Left colon (tissue), 2 donors: Measurements from ENCODE around the gene TRAM2. TPM values are rescaled to one million over a fixed set of nuclear protein-coding genes. Genes with fewer than 3 reads are reported as not detected.

Experiments
- ATAC-seq: fragments of 200-7000 bp; cut with Tn5 transposase; one replicate; pipeline ENCODE4 v1.9.1; 2020; ENCODE audit warnings: mild to moderate bottlenecking, moderate library complexity
- DNase-seq, 2 donors: peaks; one replicate each; pipeline ENCODE4 v3.0.0-alpha.2; 2020
- intact Hi-C, 2 donors: fragments of 100-400 bp; cut with DNase I in 1 of 2; cut with micrococcal nuclease in 1 of 2; formaldehyde crosslinking; loops; one replicate each; pipeline versions ENCODE4 v1.11.2 to v1.14.0; 2022; cut with DNase I, micrococcal nuclease
- total RNA-seq, 2 donors: library from RNA; stranded (reverse); fragmentation: NEBNext Ultra II Directional; extraction: Animal tissue kit (Norgen Biotek cat#: 25700); gene quantifications; one replicate each; pipeline ENCODE4 v1.2.1, GENCODE V29; 2021
- donor health status: DM: no; HTN: no; CAD: no.
- donor health status: DM: yes; HTN: yes; CAD: no.

TRAM2 gene
- total RNA-seq, 2 donors from 2014 or later, result 15.3 to 23.7 TPM

DNA sequence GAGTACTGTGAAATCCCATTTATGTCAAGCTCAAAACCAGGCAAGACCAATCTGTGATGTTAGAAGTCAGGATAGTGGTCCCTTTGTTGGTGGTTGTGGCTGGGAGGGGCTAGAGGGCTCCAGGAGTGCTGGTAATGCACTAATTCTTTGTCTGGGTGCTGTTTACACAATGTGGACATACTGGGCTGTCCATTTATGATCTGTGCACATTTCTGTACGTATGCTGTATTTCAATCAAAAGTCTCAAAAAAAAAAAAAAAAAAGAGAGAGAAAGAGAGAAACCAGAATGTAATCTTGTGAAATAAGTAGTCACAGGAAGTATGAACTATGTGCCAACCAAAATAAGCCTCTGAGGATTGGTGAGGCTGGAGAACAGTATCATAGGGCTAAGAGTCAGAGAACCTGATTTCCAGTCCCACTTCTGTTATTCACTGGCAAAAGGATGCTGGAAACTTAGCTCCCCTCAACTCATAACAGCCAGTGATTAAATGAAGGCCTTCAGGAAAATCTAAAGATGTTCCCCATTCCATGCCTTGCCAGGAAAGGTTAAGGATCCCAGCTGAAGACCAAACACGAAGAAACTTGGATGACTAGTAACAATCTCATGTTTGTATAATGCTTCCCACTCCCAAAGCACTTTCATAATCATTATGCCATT is 19.6 kb upstream of the TRAM2 start:
- intact Hi-C loops, result loop anchor here in 1 of 2 donors (5.0 kb wide), 2 partner anchors 66 to 179 kb away; no protein-coding TSS in a partner anchor
- no peak for ATAC-seq
- DNase-seq, result no peak

- ATAC-seq (no peak), DNase-seq (no peak)
- intact Hi-C loops, result loop anchor here in 1 of 2 donors (5.0 kb wide), 2 partner anchors 67 to 178 kb away; no protein-coding TSS in a partner anchor
Observed at GRCh38 chr6:52595796-52596130, 18.9 kb upstream of the TRAM2 start.

DNA sequence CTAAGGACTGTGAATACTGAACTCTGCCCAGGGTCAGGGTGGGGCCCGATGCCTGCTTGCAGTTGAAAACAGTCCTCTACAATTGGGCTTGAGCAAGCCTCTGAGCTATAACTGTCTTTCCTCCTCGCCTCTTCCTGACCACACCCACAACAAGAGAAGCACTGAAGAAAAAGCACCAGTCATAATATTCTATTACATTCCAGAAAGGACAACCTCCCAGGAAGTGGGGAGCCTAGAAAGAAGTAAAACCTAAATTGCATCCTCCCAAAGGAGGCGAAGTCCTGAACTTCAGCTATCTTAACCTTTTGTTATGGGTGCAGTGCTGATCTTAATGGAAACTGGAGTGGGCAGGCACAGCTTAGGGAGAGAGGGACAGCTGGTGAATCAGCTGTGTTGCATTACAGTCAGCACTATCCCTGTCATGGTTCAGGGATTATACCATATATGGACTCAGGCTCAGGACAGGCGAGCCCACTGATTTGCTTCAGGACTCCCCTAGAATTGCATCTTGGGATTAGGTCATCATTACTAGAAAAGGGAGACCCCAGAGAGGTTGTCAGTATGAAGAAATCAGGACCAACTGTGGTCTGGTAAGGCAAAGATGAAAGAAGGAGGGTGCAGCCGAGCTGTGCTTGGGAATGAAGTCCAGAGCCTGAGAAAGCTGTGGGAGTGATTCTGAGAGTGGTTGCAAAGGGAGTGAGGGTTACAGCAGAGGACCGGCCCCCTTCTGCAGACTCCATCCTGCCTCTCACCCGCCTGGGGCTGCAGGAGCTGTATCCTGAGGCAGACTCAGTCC is 18.3 kb upstream of the TRAM2 start:
- intact Hi-C loops, result loop anchor here in 1 of 2 donors (5.0 kb wide), 2 partner anchors 67 to 178 kb away; no protein-coding TSS in a partner anchor
- DNase-seq, result peak; percentile 43 to 54
- peak; percentile 91 for ATAC-seq

GRCh38 chr6:52594221-52594620 is 17.4 kb upstream of the TRAM2 start:
- intact Hi-C loops, result no loop called here
- DNase-seq (no peak), ATAC-seq (no peak)

- intact Hi-C loops, result no loop called here
- ATAC-seq, result no peak
- no peak for DNase-seq
Observed at GRCh38 chr6:52591832-52592231, 15.0 kb upstream of the TRAM2 start.

GRCh38 chr6:52590152-52590891 is 13.5 kb upstream of the TRAM2 start:
- intact Hi-C loops, result no loop called here
- DNase-seq, result peak in 1 of 2 donors; percentile 46
- ATAC-seq, result peak; percentile 44

DNA sequence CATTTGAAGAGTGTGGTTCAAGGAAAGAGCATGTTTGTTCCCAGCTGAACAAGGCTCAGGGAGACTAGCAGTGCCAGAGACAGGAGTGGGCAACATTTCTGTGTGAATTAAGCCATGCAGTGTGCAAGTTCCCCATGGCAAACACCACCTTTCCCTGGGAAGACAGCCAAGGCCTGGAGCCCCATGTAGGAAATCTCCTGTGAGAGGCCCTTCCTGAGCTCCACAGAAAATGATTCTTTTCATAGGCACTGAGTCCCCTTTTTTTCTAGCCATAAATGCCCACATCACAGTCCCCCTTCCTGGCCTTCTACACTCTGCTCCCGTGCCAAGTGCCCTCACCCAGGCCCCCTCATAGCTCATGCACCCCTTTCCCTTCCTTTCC is 11.8 kb upstream of the TRAM2 start:
- DNase-seq (no peak), ATAC-seq (no peak)
- intact Hi-C loops, result no loop called here

GRCh38 chr6:52588087-52588709 is 11.3 kb upstream of the TRAM2 start:
- ATAC-seq, result no peak
- DNase-seq, result no peak
- intact Hi-C loops, result no loop called here

GRCh38 chr6:52587001-52587400 is 10.1 kb upstream of the TRAM2 start:
- intact Hi-C loops, result no loop called here
- DNase-seq (no peak), ATAC-seq (no peak)

GRCh38 chr6:52584203-52584602 is 7.3 kb upstream of the TRAM2 start:
- no peak for DNase-seq
- intact Hi-C loops, result no loop called here
- no peak for ATAC-seq

- intact Hi-C loops, result no loop called here
Observed at GRCh38 chr6:52582996-52583395, 6.1 kb upstream of the TRAM2 start.

DNA sequence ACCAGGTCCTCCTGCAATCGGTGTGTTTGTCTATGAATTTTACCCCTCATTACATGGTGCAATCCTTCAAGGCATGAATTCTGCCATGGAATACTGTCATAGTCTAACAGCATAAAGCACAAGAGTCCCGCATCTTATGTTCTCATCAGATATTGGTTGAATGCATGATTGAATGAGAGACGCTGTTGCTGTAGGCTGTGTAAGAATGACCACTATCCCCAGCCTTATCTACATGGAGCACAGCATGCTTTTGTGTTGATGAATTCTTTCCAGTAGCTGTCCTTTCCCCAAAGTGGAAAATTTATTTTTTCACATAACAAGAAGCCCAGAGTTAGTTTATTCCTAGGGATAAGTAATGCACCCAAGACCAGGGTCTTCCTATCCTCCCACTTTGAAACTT is 5.6 kb upstream of the TRAM2 start:
- ATAC-seq (no peak), DNase-seq (no peak)
- intact Hi-C loops, result no loop called here

More at GRCh38 chr6:52582996-52583395, 6.1 kb upstream of the TRAM2 start:
- DNase-seq, result no peak
- ATAC-seq, result no peak

DNA sequence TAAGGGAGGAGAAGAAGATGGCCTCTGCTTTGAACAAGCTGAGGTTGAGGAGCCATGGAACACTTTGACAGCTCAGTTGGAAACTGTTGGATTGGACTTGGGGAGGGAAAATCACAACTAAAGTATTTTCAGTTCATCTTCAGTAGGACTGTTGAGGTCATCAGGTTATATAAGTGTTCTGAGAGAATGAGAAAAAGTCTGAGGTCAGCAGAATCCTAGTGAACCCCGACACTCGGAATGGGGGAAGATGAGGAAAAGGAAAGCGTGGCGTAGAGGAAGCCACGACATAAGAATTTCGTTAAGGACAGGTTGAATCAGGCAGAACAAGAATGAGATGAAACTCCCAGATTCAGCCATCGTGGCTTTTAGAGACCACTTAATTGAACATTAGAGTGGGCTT is 4.0 kb upstream of the TRAM2 start:
- DNase-seq (no peak), ATAC-seq (no peak)
- intact Hi-C loops, result no loop called here

GRCh38 chr6:52579006-52579660 is 2.3 kb upstream of the TRAM2 start:
- intact Hi-C loops, result loop anchor here in 1 of 2 donors (5.0 kb wide), 2 partner anchors 72 to 157 kb away; partner anchors contain the start of gene EFHC1
- DNase-seq, result no peak

DNA sequence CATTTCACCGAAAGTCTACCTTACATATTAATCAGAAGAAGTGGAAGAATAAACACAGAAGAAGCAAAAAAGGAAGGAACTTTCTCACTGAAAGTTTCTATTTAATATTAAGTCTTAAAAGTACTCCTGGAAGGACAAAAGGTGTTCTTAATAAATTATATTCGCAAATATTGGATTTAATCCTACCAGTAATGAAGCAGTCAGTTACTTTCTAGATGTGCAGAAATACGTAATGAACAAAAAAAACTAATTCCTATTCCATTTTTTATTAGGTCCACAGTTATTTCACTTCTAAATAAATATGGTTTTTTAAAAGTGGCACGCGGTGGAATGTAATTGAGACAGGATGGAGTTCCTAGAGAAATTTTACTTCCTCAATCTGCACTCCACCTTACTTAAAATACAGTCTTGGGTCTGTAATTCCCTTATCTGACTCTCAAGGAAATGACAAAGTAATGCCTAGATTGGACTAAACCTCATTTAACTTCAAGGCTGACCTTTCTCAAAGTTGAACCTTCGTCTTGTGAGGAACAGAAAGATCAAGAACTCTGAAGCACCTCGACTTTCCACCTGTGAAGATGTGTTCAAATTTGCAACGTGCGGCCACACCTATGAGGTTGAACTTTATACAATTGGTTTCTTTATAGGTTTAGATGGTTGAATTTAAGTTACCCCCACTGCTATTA is 1.1 kb upstream of the TRAM2 start:
- intact Hi-C loops, result loop anchor here in 1 of 2 donors (5.0 kb wide), 2 partner anchors 71 to 156 kb away; partner anchors contain the start of gene EFHC1
- DNase-seq (no peak), ATAC-seq (peak; percentile 34)

More at GRCh38 chr6:52579006-52579660, 2.3 kb upstream of the TRAM2 start:
- no peak for ATAC-seq

DNA sequence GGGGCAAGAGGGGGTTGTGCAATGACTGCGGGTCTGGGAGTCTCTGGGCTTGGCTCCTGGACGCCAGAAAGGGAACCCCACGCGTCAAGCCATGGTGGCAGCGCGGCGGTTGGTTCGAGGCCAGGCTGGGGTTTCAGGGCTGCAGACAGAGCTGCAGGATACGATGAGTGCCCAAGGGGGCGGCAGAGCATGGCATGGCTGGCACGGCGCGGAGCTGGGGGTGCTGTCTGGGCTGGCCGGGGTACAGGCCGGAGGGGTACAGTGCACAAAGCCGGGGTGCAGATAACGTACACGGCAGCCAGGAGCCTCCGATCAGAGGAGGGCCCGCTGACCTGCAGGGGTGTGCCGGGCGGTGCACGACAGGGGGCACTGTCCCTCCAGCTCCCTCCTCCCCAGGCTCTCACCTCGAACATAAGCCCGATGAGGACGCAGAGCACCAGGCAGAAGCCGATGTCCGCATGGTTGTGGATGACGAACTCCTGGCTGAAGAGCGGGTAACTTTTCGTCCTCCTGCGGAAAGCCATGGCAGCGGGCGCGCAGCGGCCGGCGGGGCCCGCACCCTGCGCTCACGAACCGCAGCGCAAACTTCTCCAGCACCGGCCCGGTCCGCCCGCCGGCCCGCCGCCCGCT is 353 bp downstream of the TRAM2 start:
- DNase-seq (peak; percentile 69 to 75), ATAC-seq (peak; percentile 66)
- intact Hi-C loops, result loop anchor here in 1 of 2 donors (5.0 kb wide), 2 partner anchors 69 to 154 kb away; partner anchors contain the start of gene EFHC1

DNA sequence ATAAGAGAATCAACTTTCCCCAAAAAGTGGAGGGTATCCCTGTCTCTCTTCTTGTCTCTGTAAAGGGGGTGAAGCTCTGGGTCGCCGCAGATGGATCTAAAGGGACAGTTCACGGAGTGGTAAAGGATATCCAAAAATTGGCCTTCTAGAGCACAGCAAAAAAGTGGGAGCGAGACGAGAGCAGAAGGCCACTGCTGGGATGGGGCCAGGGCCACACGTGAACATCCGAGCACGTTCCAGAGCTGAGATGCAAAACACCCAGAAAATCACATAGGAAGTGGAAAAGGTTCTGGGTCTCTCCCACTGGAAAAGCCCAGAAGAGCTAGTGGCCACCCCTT is 837 bp downstream of the TRAM2 start:
- intact Hi-C loops, result loop anchor here in 1 of 2 donors (5.0 kb wide), 2 partner anchors 69 to 154 kb away; partner anchors contain the start of gene EFHC1
- DNase-seq, result no peak
- ATAC-seq, result no peak
